IMR-90 (cell line): Measurements from ENCODE around the gene SESN3. TPM values are rescaled to one million over a fixed set of nuclear protein-coding genes. Genes with fewer than 3 reads are reported as not detected.

Experiments used
- ATAC-seq: fragments of 200-7000 bp; cut with Tn5 transposase; 2 replicates; pipeline ENCODE4 v1.9.1; 2020; ENCODE audit warnings: low read depth, mild to moderate bottlenecking, moderate library complexity
- BruUV-seq: library from RNA; stranded (reverse); fragments of 400-500 nt; replicated peaks from 2 replicates; lab custom pipeline; 2021; lab: Mats Ljungman, UMichigan
- CTCF ChIA-PET: fragments of 300-600 bp; formaldehyde crosslinking; extraction: SDS; loops from one replicate; lab custom pipeline; 2021; ENCODE audit warnings: antibody characterized with exemption; lab: Yijun Ruan, JAX
- POLR2A ChIA-PET: fragments of 300-600 bp; sonication (Branson Sonifier 250); formaldehyde crosslinking; loops from one replicate; lab custom pipeline; 2022; ENCODE audit warnings: antibody characterized with exemption; ENCODE audit not compliant: unreplicated experiment; lab: Charles Lee
- DNase-seq: peaks from one replicate; pipeline ENCODE4 v3.0.0; 2013
- H2AFZ ChIP-seq: replicated peaks from 2 replicates; pipeline ENCODE3; 2013; ENCODE audit warnings: low read length, mild to moderate bottlenecking; ENCODE audit not compliant: poor library complexity
- H2AK5ac ChIP-seq: 2 replicates; pipeline ENCODE4 v1.6.1; 2013; ENCODE audit warnings: low read depth, low read length, inconsistent platforms
- H2AK9ac ChIP-seq: replicated peaks from 2 replicates; pipeline ENCODE3; 2013; ENCODE audit warnings: mild to moderate bottlenecking, low read depth, low read length, moderate library complexity; ENCODE audit not compliant: poor library complexity
- H2BK120ac ChIP-seq: 2 replicates; pipeline ENCODE4 v1.6.1; 2013; ENCODE audit warnings: low read depth, low read length, inconsistent platforms
- H2BK15ac ChIP-seq: 3 replicates; pipeline ENCODE4 v1.6.1; 2013; ENCODE audit warnings: low read depth, low read length, inconsistent platforms
- H2BK20ac ChIP-seq: 2 replicates; pipeline ENCODE4 v1.6.1; 2013; ENCODE audit warnings: low read depth, mild to moderate bottlenecking, inconsistent platforms, low read length, moderate library complexity
- H2BK5ac ChIP-seq: 2 replicates; pipeline ENCODE4 v1.6.1; 2013; ENCODE audit warnings: mild to moderate bottlenecking, low read depth, low read length, inconsistent platforms; ENCODE audit not compliant: poor library complexity, severe bottlenecking
- H3K14ac ChIP-seq: replicated peaks from 2 replicates; pipeline ENCODE4 v1.6.1; 2013; ENCODE audit warnings: low read depth, low read length, inconsistent platforms
- H3K18ac ChIP-seq: 2 replicates; pipeline ENCODE4 v1.6.1; 2013; ENCODE audit warnings: low read depth, low read length, control low read depth
- H3K23ac ChIP-seq: 2 replicates; pipeline ENCODE4 v1.6.1; 2013; ENCODE audit warnings: low read depth, low read length, inconsistent platforms
- H3K27ac ChIP-seq: 2 replicates; pipeline ENCODE4 v1.5.1; 2013; ENCODE audit warnings: mild to moderate bottlenecking, control low read depth, low read length; ENCODE audit not compliant: insufficient read depth
- H3K27me3 ChIP-seq: 2 replicates; pipeline ENCODE4 v1.6.1; 2013; ENCODE audit warnings: low read length; ENCODE audit not compliant: control insufficient read depth, insufficient read depth
- H3K36me3 ChIP-seq: 2 replicates; pipeline ENCODE4 v1.6.1; 2013; ENCODE audit warnings: low read length, mixed read lengths; ENCODE audit not compliant: control insufficient read depth, insufficient read depth
- H3K4ac ChIP-seq: 2 replicates; pipeline ENCODE4 v1.6.1; 2013; ENCODE audit warnings: low read depth, low read length, inconsistent platforms
- H3K4me1 ChIP-seq: 2 replicates; pipeline ENCODE4 v1.6.1; 2013; ENCODE audit warnings: low read length, mixed read lengths; ENCODE audit not compliant: control insufficient read depth, insufficient read depth
- H3K4me2 ChIP-seq: 2 replicates; pipeline ENCODE4 v1.6.1; 2013; ENCODE audit warnings: low read depth, mild to moderate bottlenecking, control low read depth, low read length, moderate library complexity
- H3K4me3 ChIP-seq: 2 replicates; pipeline ENCODE4 v1.5.1; 2013; ENCODE audit warnings: low read depth, mild to moderate bottlenecking, control low read depth, low read length, moderate library complexity; ENCODE audit not compliant: insufficient read depth
- H3K56ac ChIP-seq: 2 replicates; pipeline ENCODE4 v1.6.1; 2013; ENCODE audit warnings: low read length, inconsistent platforms; ENCODE audit not compliant: insufficient read depth; ENCODE audit errors: extremely low read depth
- H3K79me1 ChIP-seq, 2 experiments: 2 replicates each; pipeline ENCODE4 v1.6.1; 2013; ENCODE audit warnings: low read length in 2 of 2, inconsistent platforms in 1 of 2, low read depth in 1 of 2
- H3K9ac ChIP-seq: 2 replicates; pipeline ENCODE4 v1.6.1; 2013; ENCODE audit warnings: low read depth, low read length, control low read depth
- H3K9me1 ChIP-seq: 2 replicates; pipeline ENCODE4 v1.6.1; 2013; ENCODE audit warnings: low read length, inconsistent platforms; ENCODE audit not compliant: insufficient read depth
- H3K9me3 ChIP-seq: 2 replicates; pipeline ENCODE4 v1.6.1; 2013; ENCODE audit warnings: low read length; ENCODE audit not compliant: control insufficient read depth, insufficient read depth
- H4K20me1 ChIP-seq: 2 replicates; pipeline ENCODE4 v1.6.1; 2013; ENCODE audit warnings: low read length, inconsistent platforms; ENCODE audit not compliant: insufficient read depth
- H4K5ac ChIP-seq: 2 replicates; pipeline ENCODE4 v1.6.1; 2013; ENCODE audit warnings: mild to moderate bottlenecking, low read depth, low read length, control low read depth
- H4K8ac ChIP-seq, 2 experiments: 2 replicates each; pipeline ENCODE4 v1.6.1; 2013; ENCODE audit warnings: low read depth in 2 of 2, low read length in 2 of 2, control low read depth in 1 of 2, inconsistent platforms in 1 of 2
- H4K91ac ChIP-seq: 2 replicates; pipeline ENCODE4 v1.6.1; 2013; ENCODE audit warnings: low read depth, low read length, inconsistent platforms; ENCODE audit not compliant: insufficient read depth
- BHLHE40 ChIP-seq: fragments of 150-350 bp; IDR thresholded peaks from 2 replicates; pipeline ENCODE4 v1.6.1; 2016; ENCODE audit warnings: mild to moderate bottlenecking, low read depth, low read length
- CEBPB ChIP-seq: IDR thresholded peaks from 2 replicates; pipeline ENCODE4 v1.6.1; 2012; ENCODE audit warnings: low read depth, low read length, improper control_type of control experiment
- CHD1 ChIP-seq: IDR thresholded peaks from 2 replicates; pipeline ENCODE4 v1.6.1; 2012; ENCODE audit warnings: low read depth, low read length, improper control_type of control experiment
- FOS ChIP-seq: fragments of 150-350 bp; IDR thresholded peaks from 2 replicates; pipeline ENCODE4 v1.6.1; 2016; ENCODE audit warnings: low read depth, low read length
- MAFK ChIP-seq: IDR thresholded peaks from 2 replicates; pipeline ENCODE4 v1.6.1; 2012; ENCODE audit warnings: low read depth, low read length, improper control_type of control experiment
- MAZ ChIP-seq: IDR thresholded peaks from 2 replicates; pipeline ENCODE4 v1.6.1; 2012; ENCODE audit warnings: low read depth, mild to moderate bottlenecking, low read length, improper control_type of control experiment, moderate library complexity, borderline replicate concordance
- MXI1 ChIP-seq: IDR thresholded peaks from 2 replicates; pipeline ENCODE4 v1.6.1; 2012; ENCODE audit warnings: low read depth, mild to moderate bottlenecking, low read length, moderate library complexity, borderline replicate concordance
- NFE2L2 ChIP-seq: fragments of 150-350 bp; IDR thresholded peaks from 2 replicates; pipeline ENCODE4 v1.6.1; 2016; ENCODE audit warnings: low read depth, mild to moderate bottlenecking, low read length
- POLR2A ChIP-seq: IDR thresholded peaks from 2 replicates; pipeline ENCODE4 v1.6.1; 2012; ENCODE audit warnings: mild to moderate bottlenecking, low read depth, low read length
- RAD21 ChIP-seq: IDR thresholded peaks from 2 replicates; pipeline ENCODE4 v1.6.1; 2012; ENCODE audit warnings: low read length, improper control_type of control experiment
- RCOR1 ChIP-seq: IDR thresholded peaks from 2 replicates; pipeline ENCODE4 v1.6.1; 2012; ENCODE audit warnings: mild to moderate bottlenecking, low read length, improper control_type of control experiment; ENCODE audit not compliant: insufficient replicate concordance
- RFX5 ChIP-seq: IDR thresholded peaks from 2 replicates; pipeline ENCODE4 v1.8.0; 2012; ENCODE audit warnings: low read depth, mild to moderate bottlenecking, low read length, moderate library complexity
- SMC3 ChIP-seq: fragments of 150-350 bp; IDR thresholded peaks from 2 replicates; pipeline ENCODE4 v1.6.1; 2016; ENCODE audit warnings: low read depth, mild to moderate bottlenecking, antibody characterized with exemption, low read length, moderate library complexity
- WGBS, 2 experiments: methylation state at CpG; one replicate each; pipeline versions ENCODE4 v1.1.5 to v1.1.7; 2013; ENCODE audit warnings: missing lambda C conversion rate in 2 of 2; ENCODE audit not compliant: insufficient read length in 1 of 2; ENCODE audit errors: extremely low coverage in 2 of 2; 5-methylcytosine and 5-hydroxymethylcytosine counted together
- dilution Hi-C: fragments of 300-500 bp; cut with HindIII; formaldehyde crosslinking; loops from one replicate; pipeline ENCODE4 v1.14.3; 2018; ENCODE audit warnings: low sequenced_read_pairs; ENCODE audit not compliant: unreplicated experiment
- in situ Hi-C: fragments of 300-500 bp; cut with MboI; formaldehyde crosslinking; loops from 3 replicates; pipeline ENCODE4 v1.14.3; 2019; ENCODE audit warnings: low sequenced_read_pairs, inconsistent platforms, mixed read lengths
- intact Hi-C: fragments of 100-400 bp; cut with micrococcal nuclease; formaldehyde crosslinking; loops from 2 replicates; pipeline ENCODE4 v1.10.0; 2022
- polyA plus RNA-seq, 3 experiments: library from polyadenylated mRNA; depleted of rRNA; stranded (reverse); fragments of >200 nt; gene quantifications; 2 replicates each; pipeline ENCODE4 v1.2.3, GENCODE V29; 2012; ENCODE audit warnings: low replicate concordance in 1 of 3
- total RNA-seq: library from RNA; depleted of rRNA; stranded (reverse); fragments of >200 nt; gene quantifications from 2 replicates; pipeline ENCODE4 v1.2.3, GENCODE V29; 2012
- TF ChIP-seq, protein P1 (sequence below): fragments of 150-350 bp; IDR thresholded peaks from 2 replicates; pipeline ENCODE4 v1.6.1; 2016; ENCODE audit warnings: low read depth, mild to moderate bottlenecking, low read length, moderate library complexity, borderline replicate concordance
- TF ChIP-seq, protein P2 (sequence below): fragments of 150-350 bp; IDR thresholded peaks from 2 replicates; pipeline ENCODE4 v1.6.1; 2017; ENCODE audit warnings: mild to moderate bottlenecking, antibody characterized with exemption, low read length, low read depth
- TF ChIP-seq, protein P3 (sequence below): conservative IDR thresholded peaks from 2 replicates; pipeline ENCODE4 v1.5.1; 2012; ENCODE audit warnings: mild to moderate bottlenecking, low read depth, low read length, improper control_type of control experiment

SESN3 gene
- total and polyA plus RNA-seq, 2 of the 4 experiments (the other 2 are of a cell fraction) = 2.0 to 7.7 TPM

DNA sequence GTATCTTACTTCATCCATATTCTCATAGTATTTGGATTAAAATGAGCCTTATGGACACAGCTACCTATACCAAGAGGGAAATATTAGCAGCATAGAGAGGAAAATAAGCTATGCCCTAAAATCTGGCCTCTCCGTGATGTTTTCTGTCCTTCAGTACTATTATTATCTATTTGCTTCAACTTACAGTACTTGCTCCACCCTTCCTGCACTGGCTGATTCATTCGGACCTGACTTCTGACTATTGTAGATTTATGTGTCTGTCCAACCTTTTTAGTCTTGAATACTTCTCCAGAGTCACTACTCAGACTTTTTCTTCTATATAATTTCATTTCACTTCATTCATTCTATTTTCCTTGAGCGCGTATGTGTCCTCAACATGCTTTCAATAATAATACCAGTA, 45.1 kb upstream of the SESN3 start:
- H3K9me3 ChIP-seq = no peaks in the 10 kb centered on the region
- no peaks in the 10 kb centered on the region for H4K20me1 ChIP-seq
- no TSS peak for BruUV-seq
- no peak overlapping the region for H3K4me2 ChIP-seq
- ChIA-PET CTCF (no interaction called here), POLR2A (no interaction called here)
- H3K23ac ChIP-seq = no peak overlapping the region
- H4K5ac ChIP-seq = no peak overlapping the region
- intact Hi-C loops (no loop called here), in situ Hi-C loops (no loop called here), dilution Hi-C loops (no loop called here)
- no peak overlapping the region for H2AK9ac ChIP-seq
- no peak overlapping the region for H2BK120ac ChIP-seq
- H3K18ac ChIP-seq = no peak overlapping the region
- no peak overlapping the region for H3K56ac ChIP-seq
- H3K79me1 ChIP-seq = no peaks in the 10 kb centered on the region
- no peaks in the 10 kb centered on the region for H3K4me1 ChIP-seq
- H2AK5ac ChIP-seq = no peak overlapping the region
- no peaks in the 10 kb centered on the region; the same call in 1 of the 2 replicates for H3K27me3 ChIP-seq
- DNase-seq = no peak
- H2BK15ac ChIP-seq = no peak overlapping the region
- no peak overlapping the region for H3K27ac ChIP-seq
- WGBS, 2 experiments = 67% methylated on average over 1 of the region's 4 CpGs; no CpG with 5 or more reads in 1 of the 2 experiments
- no peak for TF ChIP-seq NFE2L2
- no peak for TF ChIP-seq SMC3
- TF ChIP-seq MXI1 = no peak
- TF ChIP-seq FOS = no peak
- no peak for TF ChIP-seq BHLHE40
- TF ChIP-seq, protein P1, sequence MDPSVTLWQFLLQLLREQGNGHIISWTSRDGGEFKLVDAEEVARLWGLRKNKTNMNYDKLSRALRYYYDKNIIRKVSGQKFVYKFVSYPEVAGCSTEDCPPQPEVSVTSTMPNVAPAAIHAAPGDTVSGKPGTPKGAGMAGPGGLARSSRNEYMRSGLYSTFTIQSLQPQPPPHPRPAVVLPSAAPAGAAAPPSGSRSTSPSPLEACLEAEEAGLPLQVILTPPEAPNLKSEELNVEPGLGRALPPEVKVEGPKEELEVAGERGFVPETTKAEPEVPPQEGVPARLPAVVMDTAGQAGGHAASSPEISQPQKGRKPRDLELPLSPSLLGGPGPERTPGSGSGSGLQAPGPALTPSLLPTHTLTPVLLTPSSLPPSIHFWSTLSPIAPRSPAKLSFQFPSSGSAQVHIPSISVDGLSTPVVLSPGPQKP = no peak
- no peak for TF ChIP-seq MAFK
- no peak for TF ChIP-seq RAD21
- TF ChIP-seq, protein P2, sequence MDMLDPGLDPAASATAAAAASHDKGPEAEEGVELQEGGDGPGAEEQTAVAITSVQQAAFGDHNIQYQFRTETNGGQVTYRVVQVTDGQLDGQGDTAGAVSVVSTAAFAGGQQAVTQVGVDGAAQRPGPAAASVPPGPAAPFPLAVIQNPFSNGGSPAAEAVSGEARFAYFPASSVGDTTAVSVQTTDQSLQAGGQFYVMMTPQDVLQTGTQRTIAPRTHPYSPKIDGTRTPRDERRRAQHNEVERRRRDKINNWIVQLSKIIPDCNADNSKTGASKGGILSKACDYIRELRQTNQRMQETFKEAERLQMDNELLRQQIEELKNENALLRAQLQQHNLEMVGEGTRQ = no peak
- TF ChIP-seq POLR2A = no peak
- TF ChIP-seq MAZ = no peak
- TF ChIP-seq CEBPB = no peak
- TF ChIP-seq, protein P3, sequence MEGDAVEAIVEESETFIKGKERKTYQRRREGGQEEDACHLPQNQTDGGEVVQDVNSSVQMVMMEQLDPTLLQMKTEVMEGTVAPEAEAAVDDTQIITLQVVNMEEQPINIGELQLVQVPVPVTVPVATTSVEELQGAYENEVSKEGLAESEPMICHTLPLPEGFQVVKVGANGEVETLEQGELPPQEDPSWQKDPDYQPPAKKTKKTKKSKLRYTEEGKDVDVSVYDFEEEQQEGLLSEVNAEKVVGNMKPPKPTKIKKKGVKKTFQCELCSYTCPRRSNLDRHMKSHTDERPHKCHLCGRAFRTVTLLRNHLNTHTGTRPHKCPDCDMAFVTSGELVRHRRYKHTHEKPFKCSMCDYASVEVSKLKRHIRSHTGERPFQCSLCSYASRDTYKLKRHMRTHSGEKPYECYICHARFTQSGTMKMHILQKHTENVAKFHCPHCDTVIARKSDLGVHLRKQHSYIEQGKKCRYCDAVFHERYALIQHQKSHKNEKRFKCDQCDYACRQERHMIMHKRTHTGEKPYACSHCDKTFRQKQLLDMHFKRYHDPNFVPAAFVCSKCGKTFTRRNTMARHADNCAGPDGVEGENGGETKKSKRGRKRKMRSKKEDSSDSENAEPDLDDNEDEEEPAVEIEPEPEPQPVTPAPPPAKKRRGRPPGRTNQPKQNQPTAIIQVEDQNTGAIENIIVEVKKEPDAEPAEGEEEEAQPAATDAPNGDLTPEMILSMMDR = no peak
- TF ChIP-seq RCOR1 = no peak
- TF ChIP-seq RFX5 = no peak
- no peak for TF ChIP-seq CHD1
- H3K9ac ChIP-seq = no peak overlapping the region
- no peak overlapping the region for H2BK20ac ChIP-seq
- H4K8ac ChIP-seq = no peak overlapping the region
- no peak overlapping the region for H2AFZ ChIP-seq
- ATAC-seq = no peak
- H3K4me3 ChIP-seq = no peak overlapping the region
- no peaks in the 10 kb centered on the region for H3K36me3 ChIP-seq
- H4K91ac ChIP-seq = no peak overlapping the region
- no peak overlapping the region for H3K4ac ChIP-seq
- H3K9me1 ChIP-seq = no peaks in the 10 kb centered on the region
- no peak overlapping the region for H2BK5ac ChIP-seq
- no peak overlapping the region for H3K14ac ChIP-seq
